SK-N-SH treated with all-trans-retinoic acid at 6 μM for 48 hours (cell line): ENCODE results near the gene NAPG.

Source experiments
- RARB ChIP-seq: fragments of 250-450 bp; sonication (Bioruptor Pico); IDR thresholded peaks from 2 replicates; pipeline ENCODE4 v1.8.0; 2021; ENCODE audit warnings: mild to moderate bottlenecking, moderate library complexity
- TF ChIP-seq, protein P1 (sequence below): fragments of 250-450 bp; sonication (Bioruptor Pico); IDR thresholded peaks from 2 replicates; pipeline ENCODE4 v1.5.1; 2020; ENCODE audit warnings: low read depth, mild to moderate bottlenecking, moderate library complexity

DNA sequence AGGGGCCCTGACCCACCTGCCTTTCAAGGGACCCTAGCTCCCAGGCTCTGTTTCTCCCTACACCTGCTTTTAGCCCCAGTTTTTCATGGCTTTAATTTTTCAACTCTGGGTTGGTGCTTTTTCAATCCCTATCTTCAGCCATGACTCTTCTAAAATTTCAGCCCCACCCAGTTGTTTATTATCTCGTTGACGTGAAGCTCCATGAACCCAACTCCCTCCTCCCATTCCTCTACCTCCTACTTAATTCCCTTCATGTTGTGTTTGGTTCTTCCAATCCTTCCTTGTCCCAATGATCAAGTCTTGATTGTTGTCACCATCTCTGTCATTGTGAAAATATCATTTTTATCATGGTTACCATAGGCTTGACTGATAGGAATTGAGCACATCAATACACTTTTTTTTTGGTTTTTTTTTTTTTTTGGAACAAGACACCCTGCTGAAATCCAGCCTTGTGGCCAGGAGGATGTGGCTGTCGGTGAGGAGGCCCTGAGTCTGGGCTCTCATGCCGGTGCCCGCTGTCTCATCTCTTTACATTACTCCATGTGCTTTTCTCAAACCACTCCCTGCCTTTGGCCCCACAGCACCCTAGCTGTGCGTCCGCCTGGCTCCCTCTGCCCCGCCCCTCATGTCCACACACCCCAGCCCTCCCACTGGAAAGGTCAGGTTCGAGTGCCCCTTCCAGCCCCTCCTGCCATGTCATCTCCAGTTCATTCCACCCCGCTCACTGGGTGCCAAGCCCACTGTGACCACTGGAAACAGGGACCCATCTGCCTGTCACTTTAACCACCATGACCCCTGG, 39.3 kb downstream of the NAPG start:
- no peak for TF ChIP-seq RARB (CRISPR knock-in tag)
- TF ChIP-seq, protein P1, sequence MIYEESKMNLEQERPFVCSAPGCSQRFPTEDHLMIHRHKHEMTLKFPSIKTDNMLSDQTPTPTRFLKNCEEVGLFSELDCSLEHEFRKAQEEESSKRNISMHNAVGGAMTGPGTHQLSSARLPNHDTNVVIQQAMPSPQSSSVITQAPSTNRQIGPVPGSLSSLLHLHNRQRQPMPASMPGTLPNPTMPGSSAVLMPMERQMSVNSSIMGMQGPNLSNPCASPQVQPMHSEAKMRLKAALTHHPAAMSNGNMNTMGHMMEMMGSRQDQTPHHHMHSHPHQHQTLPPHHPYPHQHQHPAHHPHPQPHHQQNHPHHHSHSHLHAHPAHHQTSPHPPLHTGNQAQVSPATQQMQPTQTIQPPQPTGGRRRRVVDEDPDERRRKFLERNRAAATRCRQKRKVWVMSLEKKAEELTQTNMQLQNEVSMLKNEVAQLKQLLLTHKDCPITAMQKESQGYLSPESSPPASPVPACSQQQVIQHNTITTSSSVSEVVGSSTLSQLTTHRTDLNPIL (CRISPR knock-in tag): no peak
